ENCODE measurements around the gene RAP1GAP. TPM values are rescaled to one million over a fixed set of nuclear protein-coding genes. Genes with fewer than 3 reads are reported as not detected.

Gene RAP1GAP
- polyA plus RNA-seq, 2 of the 4 experiments (the other 2 are of a cell fraction) = 5.4 to 16.7 TPM

GRCh38 chr1:21550097-21550496, 119.1 kb downstream of the RAP1GAP start:
- FAIRE-seq (no peak), DNase-seq (ENCODE audit: low read depth in 1 of 2, low spot score in 1 of 2) (no peak), ATAC-seq (peak in 1 of 2 experiments; percentile 23; a peak in 2 of 6 replicates)
- POLR2A ChIA-PET = no interaction called here
- 69% methylated on average over 5 of the region's 5 CpGs for WGBS (ENCODE audit: missing lambda C conversion rate)
- H3K4me1 ChIP-seq = peaks cover 4% of the 10 kb centered on the region; the same call in 1 of the 3 replicates
- no peak overlapping the region for H3K4me3 ChIP-seq
- CTCF ChIA-PET = interaction anchor here (1.3 to 1.4 kb wide), 2 partner anchors 108 to 178 kb away, joined by 3 read pairs; no protein-coding TSS in a partner anchor
- peak overlapping the region; percentile 62; the same call in 1 of the 3 replicates for H3K4me2 ChIP-seq
- H3K27ac ChIP-seq = no peak overlapping the region
- no peaks in the 10 kb centered on the region for H3K9me3 ChIP-seq
- TF ChIP-seq RCOR1 (IDR thresholded peaks at IDR 0.05; ENCODE audit: low read depth, low read length) (no peak), KDM1A (IDR thresholded peaks at IDR 0.05; ENCODE audit: low read depth) (no peak), E2F6 (IDR thresholded peaks at IDR 0.05; ENCODE audit: borderline replicate concordance, low read depth) (no peak), CEBPB (IDR thresholded peaks at IDR 0.05) (no peak), TP53 (CRISPR knock-in tag; IDR thresholded peaks at IDR 0.05) (no peak), POLR2AphosphoS2 (conservative IDR thresholded peaks at IDR 0.05; ENCODE audit: low read length) (no peak), CHD2 (IDR thresholded peaks at IDR 0.05; ENCODE audit: low read length, partially characterized antibody) (no peak), HDAC2 (IDR thresholded peaks at IDR 0.05) (no peak), EHF (CRISPR knock-in tag; IDR thresholded peaks at IDR 0.05) (no peak), JUNB (IDR thresholded peaks at IDR 0.05) (no peak), CTCF (IDR thresholded peaks at IDR 0.05) (no peak)

- H3K4me2 ChIP-seq = no peak overlapping the region
These were observed 121.3 kb downstream of the RAP1GAP start for GRCh38 chr1:21547876-21548275.

More at GRCh38 chr1:21547876-21548275, 121.3 kb downstream of the RAP1GAP start:
- peaks cover 4% of the 10 kb centered on the region; the same call in 1 of the 3 replicates for H3K4me1 ChIP-seq
- CTCF ChIA-PET = interaction anchor here (1.5 to 1.7 kb wide), 3 partner anchors 8 to 179 kb away, joined by 3 to 8 read pairs (median 6); no protein-coding TSS in a partner anchor
- FAIRE-seq = no peak
- H3K4me3 ChIP-seq = no peak overlapping the region
- no peak for DNase-seq (ENCODE audit: low read depth in 1 of 2, low spot score in 1 of 2)
- no peaks in the 10 kb centered on the region for H3K9me3 ChIP-seq
- no peak overlapping the region for H3K27ac ChIP-seq
- POLR2A ChIA-PET = interaction anchor here (1.3 kb wide), 1 partner anchor 9 kb away, joined by 3 read pairs; no protein-coding TSS in a partner anchor
- WGBS (ENCODE audit: missing lambda C conversion rate) = 70% methylated on average over 7 of the region's 11 CpGs
- no peak for TF ChIP-seq KDM1A (IDR thresholded peaks at IDR 0.05; ENCODE audit: low read depth)
- no peak for TF ChIP-seq FOSB (CRISPR knock-in tag; IDR thresholded peaks at IDR 0.05)
- no peak for TF ChIP-seq EP300 (IDR thresholded peaks at IDR 0.05)
- no peak for TF ChIP-seq HOXB5 (CRISPR knock-in tag; IDR thresholded peaks at IDR 0.05)
- no peak for TF ChIP-seq EHMT2 (IDR thresholded peaks at IDR 0.05; ENCODE audit: low read depth)
- no peak for TF ChIP-seq HOXB13 (CRISPR knock-in tag; IDR thresholded peaks at IDR 0.05; ENCODE audit: low read depth)
- no peak for TF ChIP-seq POLR2A (IDR thresholded peaks at IDR 0.05; ENCODE audit: low read length)
- no peak for TF ChIP-seq SMC3 (IDR thresholded peaks at IDR 0.05)
- no peak for TF ChIP-seq HEYL (CRISPR knock-in tag; IDR thresholded peaks at IDR 0.05)
- no peak for TF ChIP-seq HOXA7 (CRISPR knock-in tag; IDR thresholded peaks at IDR 0.05)
- TF ChIP-seq BCL3 (IDR thresholded peaks at IDR 0.05) = no peak
- no peak for TF ChIP-seq RCOR1 (IDR thresholded peaks at IDR 0.05; ENCODE audit: low read depth, low read length)
- TF ChIP-seq RAD21 (conservative IDR thresholded peaks at IDR 0.05 in 1 of 2, IDR thresholded peaks at IDR 0.05 in 1 of 2) = no peak
- TF ChIP-seq MAFK (IDR thresholded peaks at IDR 0.05; ENCODE audit: partially characterized antibody) = no peak
- no peak for TF ChIP-seq PHF8 (IDR thresholded peaks at IDR 0.05; ENCODE audit: borderline replicate concordance, low read depth)
- no peak for TF ChIP-seq SREBF2 (IDR thresholded peaks at IDR 0.05)
- TF ChIP-seq TFCP2L1 (CRISPR knock-in tag; IDR thresholded peaks at IDR 0.05) = no peak
- TF ChIP-seq REST (IDR thresholded peaks at IDR 0.05) = no peak
- TF ChIP-seq ATOH8 (CRISPR knock-in tag; IDR thresholded peaks at IDR 0.05; ENCODE audit: low read depth) = no peak
- TF ChIP-seq CEBPB (IDR thresholded peaks at IDR 0.05) = no peak
- no peak for ATAC-seq

All from A549 (cell line).